NCI-H2227 treated with DMSO at 0.1 percent for 48 hours (cell line): Measurements from ENCODE around the gene ARHGAP15.

Experiments used
- DNase-seq: peaks from one replicate; lab custom pipeline; 2025; lab: John Stamatoyannopoulos, UW

ARHGAP15 gene

GRCh38 chr2:143764261-143764660, 635.0 kb downstream of the ARHGAP15 start:
- DNase-seq = no peak

DNA sequence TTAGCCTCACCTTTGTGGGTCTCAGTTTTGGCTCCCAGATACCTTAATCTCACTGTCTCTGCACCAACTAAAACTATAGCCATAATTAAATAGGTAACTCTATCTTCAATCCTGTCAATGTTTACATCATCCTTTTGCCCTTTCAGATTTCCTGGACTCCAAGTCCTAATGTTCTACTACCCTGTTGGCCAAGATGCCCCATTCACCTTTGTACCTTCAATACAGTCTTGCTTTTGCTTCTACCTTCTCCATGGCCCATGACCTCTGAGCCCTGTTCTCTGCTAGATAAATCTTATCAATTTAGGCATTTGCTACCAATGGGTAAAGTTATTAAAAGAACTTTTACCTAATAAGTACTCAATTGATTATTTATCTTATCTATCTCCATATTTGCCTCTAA, 635.5 kb downstream of the ARHGAP15 start:
- DNase-seq = no peak

GRCh38 chr2:143768991-143769390, 639.8 kb downstream of the ARHGAP15 start:
- DNase-seq = no peak

DNA sequence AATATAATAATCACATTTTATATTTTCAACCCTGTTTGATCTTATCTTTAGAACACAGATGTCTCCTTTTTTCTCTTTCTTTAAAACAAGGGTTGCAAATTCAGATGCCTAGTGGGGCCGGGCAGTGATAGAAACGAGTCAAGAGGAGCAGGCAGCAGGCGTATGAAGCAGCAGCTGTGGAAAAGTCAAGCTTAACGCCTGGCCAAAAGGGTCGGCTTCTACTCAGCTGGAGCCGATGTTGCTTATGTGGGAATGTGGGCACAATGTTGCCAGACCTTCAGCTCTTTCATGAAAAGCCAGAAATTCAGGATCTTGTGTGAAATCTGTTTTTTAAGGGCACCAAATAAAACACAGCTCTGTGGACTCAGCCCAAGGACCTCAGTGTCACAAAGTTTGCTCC, 642.7 kb downstream of the ARHGAP15 start:
- no peak for DNase-seq

DNA sequence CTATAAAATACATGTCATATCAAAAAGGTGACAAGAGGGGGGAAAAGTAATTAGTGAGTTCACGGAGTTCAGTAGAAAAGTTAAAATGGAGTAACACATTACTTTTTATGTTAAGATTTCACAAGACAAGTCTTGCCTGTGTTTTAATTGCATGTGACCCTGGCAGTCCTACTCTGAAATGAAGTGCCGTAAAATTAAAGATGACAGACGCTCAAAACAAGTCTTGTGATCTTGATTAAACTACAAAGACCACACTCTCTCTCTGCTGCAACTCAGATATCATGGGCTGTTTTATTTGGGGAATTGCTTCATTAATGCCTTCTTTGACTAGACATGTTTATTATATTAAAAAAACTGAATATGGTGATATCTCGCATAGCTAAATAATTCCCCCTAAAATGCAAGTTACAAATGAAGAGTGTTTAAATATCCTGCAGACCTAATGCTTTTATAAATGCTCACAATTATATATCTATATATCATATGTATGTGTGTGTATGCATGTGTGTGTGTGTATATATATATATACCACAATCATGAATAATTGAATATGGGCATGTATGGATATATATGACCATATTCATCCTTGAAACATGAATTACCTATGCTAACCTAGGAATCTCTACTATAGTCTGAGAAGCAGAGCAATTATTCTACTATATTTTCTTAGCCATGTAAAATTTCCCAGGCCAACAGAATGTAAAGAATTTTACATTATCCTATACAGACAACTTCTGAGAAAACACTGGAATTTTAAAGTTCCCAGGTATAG, 647.5 kb downstream of the ARHGAP15 start:
- no peak for DNase-seq

DNA sequence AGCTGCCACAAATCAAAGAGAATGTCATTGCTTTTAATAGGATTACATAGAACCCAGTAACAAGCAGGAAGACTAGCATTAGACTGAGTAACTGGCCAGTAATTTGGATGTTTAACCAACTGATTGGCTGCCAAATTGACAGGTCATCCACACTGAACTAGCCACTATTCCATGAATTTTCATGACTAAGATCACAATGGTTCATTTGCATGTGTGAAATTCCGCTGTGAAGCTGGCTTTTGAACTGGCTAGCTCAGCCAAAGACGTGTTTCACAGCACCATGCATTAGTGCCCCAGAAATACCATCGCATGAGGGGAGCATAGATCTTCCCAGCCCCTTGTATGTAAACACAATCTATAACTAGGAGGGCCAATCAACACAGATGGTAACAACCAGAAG, 649.8 kb downstream of the ARHGAP15 start:
- no peak for DNase-seq

GRCh38 chr2:143786026-143786765, 657.0 kb downstream of the ARHGAP15 start:
- DNase-seq = no peak

DNA sequence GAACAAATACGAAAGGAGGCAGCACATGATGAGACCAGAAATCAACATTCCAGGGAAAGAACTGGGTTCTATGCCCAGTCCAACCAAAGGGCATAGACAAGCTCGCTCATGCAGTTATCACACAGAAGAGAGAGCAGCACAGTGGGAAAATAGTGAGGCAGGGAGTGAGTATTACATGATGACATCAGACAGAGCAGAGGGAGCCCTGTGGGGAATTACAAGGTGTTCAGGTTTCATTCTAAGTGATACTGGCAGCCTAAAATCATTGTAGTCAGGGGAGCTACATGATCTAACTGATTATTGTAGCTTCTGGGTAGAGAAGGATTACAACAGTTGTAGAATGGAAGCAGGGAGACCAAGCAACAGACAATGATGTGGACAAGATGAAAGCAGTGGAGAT, 658.5 kb downstream of the ARHGAP15 start:
- no peak for DNase-seq

GRCh38 chr2:143792602-143793001, 663.4 kb downstream of the ARHGAP15 start:
- peak; percentile 47 for DNase-seq

DNA sequence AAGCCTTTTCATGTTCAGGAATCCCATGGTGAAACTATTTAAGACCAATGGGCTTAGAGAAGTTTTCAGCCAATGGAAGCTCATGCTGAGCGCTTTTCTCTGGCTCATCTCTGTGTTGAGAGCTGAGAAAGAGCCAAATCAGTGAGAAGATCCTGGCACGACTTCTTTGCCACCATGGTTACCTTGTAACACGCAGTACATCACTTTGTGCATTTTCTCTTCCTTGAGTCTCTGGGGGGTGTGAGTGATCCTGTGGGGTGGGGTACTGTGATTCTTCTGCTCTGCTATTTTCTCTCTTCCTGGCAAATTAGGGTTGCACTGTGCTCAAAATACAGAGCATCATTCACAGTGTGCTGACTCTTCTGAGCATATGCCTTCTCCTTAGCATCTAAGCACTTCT, 664.2 kb downstream of the ARHGAP15 start:
- DNase-seq = no peak

DNA sequence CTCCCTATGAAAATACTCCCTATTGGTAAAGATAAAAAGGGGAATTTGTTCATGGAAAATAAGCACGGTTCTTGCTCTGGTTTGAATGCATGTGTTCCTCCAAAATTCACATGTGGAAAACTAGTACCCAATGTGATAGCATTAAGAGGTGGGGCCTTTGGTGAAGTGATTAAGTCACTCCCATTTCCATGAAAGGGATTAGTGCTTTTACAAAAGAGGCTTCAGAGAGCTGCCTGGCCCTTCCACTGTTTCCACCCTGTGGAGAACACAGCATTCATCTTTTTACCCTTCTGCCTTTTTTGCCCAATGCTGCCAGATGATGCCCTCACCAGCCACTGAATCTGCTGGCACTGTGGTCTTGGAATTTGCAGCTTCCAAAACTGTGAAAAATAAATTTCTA, 666.8 kb downstream of the ARHGAP15 start:
- DNase-seq = no peak

DNA sequence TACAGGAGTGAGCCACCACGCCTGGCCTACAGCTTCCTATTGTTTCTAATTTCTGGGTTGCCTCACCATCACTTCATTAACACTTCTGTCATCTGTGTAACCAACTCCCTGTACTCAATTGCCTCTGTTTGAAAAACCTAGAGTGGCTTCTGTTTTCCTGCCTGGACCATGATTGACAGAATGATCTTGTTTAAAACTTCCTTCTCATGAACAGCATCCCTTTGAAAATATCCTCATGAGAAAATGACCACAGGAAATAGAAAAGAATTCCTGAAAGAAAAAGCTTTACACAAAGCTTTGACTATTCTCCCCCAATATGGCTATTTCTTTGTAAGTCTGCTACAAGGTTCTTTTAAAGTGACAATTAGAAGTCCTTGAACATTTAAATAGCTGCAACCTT, 672.3 kb downstream of the ARHGAP15 start:
- DNase-seq = no peak

- DNase-seq = no peak
Measured at GRCh38 chr2:143802242-143802641, 673.0 kb downstream of the ARHGAP15 start.

DNA sequence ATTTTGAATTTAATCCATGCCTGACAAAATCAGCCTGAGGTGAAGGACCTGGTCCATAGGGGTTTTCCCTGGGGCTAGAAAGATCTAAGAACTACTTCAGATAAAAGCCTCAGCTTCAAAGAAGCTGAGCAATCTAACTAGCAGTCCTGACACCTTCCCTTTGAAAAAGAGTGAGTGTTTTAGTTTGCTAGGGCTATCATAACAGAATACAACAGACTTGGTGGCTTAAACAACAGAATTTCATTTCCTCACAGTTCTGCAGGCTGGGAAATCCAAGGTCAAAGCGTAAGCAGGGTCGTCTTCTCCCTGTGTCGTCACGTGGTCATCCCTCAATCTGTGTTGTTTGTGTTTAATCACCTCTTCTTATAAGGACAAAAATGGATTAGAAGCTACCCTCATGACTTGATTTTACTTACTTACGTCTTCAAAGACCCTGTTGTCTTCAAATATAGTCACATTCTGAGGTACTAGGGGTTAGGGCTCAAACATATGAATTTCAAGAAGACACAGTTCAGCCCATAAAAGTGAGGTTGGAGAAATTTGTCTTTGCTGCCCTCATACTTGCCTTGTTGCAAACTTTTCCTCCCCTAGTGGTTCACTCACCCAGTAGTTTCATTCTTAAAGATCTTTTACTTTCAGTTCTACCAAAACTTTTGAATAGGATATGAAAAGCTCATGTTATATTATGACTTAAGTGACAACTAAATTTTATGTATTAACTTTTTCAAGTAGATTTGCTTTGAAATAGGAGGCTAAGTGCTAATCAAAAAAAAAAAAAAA, 673.8 kb downstream of the ARHGAP15 start:
- no peak for DNase-seq

GRCh38 chr2:143803936-143804335, 674.7 kb downstream of the ARHGAP15 start:
- DNase-seq = no peak

DNA sequence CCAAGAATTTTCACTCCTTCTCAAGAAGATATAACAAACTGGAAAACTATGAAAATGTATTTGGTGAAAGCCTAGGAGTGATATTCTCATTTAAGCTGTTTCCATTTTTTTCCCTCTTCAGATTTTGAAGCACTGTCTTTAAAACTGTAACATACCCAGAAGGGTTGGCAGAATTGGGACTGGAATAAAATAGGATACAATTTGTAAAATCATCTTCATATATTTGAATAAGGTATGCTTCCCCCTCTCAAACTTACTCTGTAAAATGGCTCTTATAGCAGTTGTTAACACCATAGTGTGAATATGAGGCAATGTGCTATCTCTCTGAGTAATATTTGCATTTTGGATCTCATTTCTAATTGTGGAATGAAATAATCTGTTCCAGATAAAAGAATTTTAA, 676.4 kb downstream of the ARHGAP15 start:
- DNase-seq = no peak

- DNase-seq = no peak
Measured at GRCh38 chr2:143807192-143807591, 678.0 kb downstream of the ARHGAP15 start.

DNA sequence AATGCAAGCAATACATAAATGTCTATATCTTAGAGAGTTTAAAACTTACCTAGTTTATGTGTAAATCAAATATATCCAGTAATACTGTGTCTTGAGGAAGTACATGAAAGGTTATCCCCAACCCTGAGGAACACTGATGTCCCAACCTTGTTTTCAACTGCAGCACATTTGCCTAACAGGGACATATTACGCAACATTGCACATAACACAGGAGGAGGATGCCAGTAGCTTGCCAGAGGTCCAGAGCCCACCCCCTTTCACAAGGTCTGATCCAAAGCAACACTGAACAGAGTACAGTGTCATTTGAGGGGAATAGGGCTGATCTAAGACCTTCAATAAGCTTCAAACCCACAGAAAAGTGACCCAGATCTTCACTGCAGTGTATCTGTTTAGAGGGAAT, 678.5 kb downstream of the ARHGAP15 start:
- DNase-seq = no peak

- DNase-seq = no peak
Measured at GRCh38 chr2:143808166-143808565, 678.9 kb downstream of the ARHGAP15 start.

GRCh38 chr2:143815082-143815481, 685.9 kb downstream of the ARHGAP15 start:
- no peak for DNase-seq

- no peak for DNase-seq
Measured at GRCh38 chr2:143816916-143817315, 687.7 kb downstream of the ARHGAP15 start.
